PC-9 (cell line): ENCODE measurements around the gene SPTB. TPM values are rescaled to one million over a fixed set of nuclear protein-coding genes. Genes with fewer than 3 reads are reported as not detected.

Experiments used
- BruUV-seq: library from RNA; stranded (reverse); fragments of 400-500 nt; replicated peaks from 2 replicates; lab custom pipeline; 2021; lab: Mats Ljungman, UMichigan
- CTCF ChIA-PET: fragments of 300-600 bp; sonication (Branson Sonifier 250); formaldehyde crosslinking; loops from one replicate; lab custom pipeline; 2022; ENCODE audit warnings: antibody characterized with exemption; lab: Charles Lee
- POLR2A ChIA-PET: fragments of 300-600 bp; sonication (Branson Sonifier 250); formaldehyde crosslinking; loops from one replicate; lab custom pipeline; 2022; ENCODE audit warnings: antibody characterized with exemption; ENCODE audit not compliant: unreplicated experiment; lab: Charles Lee
- DNase-seq, 2 experiments: peaks; one replicate each; pipeline versions ENCODE4 v3.0.0 to v3.0.0-alpha.2; 2015 to 2022; ENCODE audit warnings: mixed read lengths in 1 of 2
- H2AFZ ChIP-seq: fragments of 200-600 bp; sonication (generic); 2 replicates; pipeline ENCODE4 v1.8.1; 2017; ENCODE audit warnings: antibody characterized with exemption
- H3F3A ChIP-seq: fragments of 200-600 bp; sonication (generic); 2 replicates; pipeline ENCODE4 v1.8.1; 2017; ENCODE audit warnings: antibody characterized with exemption, mild to moderate bottlenecking, low read depth; ENCODE audit not compliant: insufficient read depth
- H3K27ac ChIP-seq: fragments of 200-600 bp; sonication (generic); 2 replicates; pipeline ENCODE4 v1.6.1; 2016; ENCODE audit warnings: mixed run types
- H3K27me3 ChIP-seq: fragments of 200-600 bp; sonication (generic); 2 replicates; pipeline ENCODE4 v1.6.1; 2016; ENCODE audit warnings: low read depth, mixed run types; ENCODE audit not compliant: insufficient read depth
- H3K36me3 ChIP-seq: fragments of 200-600 bp; sonication (generic); 2 replicates; pipeline ENCODE4 v1.6.1; 2016; ENCODE audit warnings: low read depth, mixed run types
- H3K4me1 ChIP-seq: fragments of 200-600 bp; sonication (generic); replicated peaks from 2 replicates; pipeline ENCODE4 v1.6.1; 2016; ENCODE audit warnings: mixed run types; ENCODE audit not compliant: insufficient read depth
- H3K4me2 ChIP-seq: fragments of 200-600 bp; sonication (generic); 2 replicates; pipeline ENCODE4 v1.6.1; 2017; ENCODE audit warnings: mixed run types
- H3K4me3 ChIP-seq: fragments of 200-600 bp; sonication (generic); 2 replicates; pipeline ENCODE4 v1.6.1; 2016; ENCODE audit warnings: mixed run types
- H3K79me2 ChIP-seq: fragments of 200-600 bp; sonication (generic); 2 replicates; pipeline ENCODE4 v1.6.1; 2017; ENCODE audit warnings: low read depth, mixed run types
- H3K9me2 ChIP-seq: fragments of 200-600 bp; sonication (generic); 2 replicates; pipeline ENCODE4 v1.8.1; 2017; ENCODE audit warnings: mild to moderate bottlenecking; ENCODE audit not compliant: insufficient read depth
- H3K9me3 ChIP-seq: fragments of 200-600 bp; sonication (generic); 2 replicates; pipeline ENCODE4 v1.8.1; 2016; ENCODE audit warnings: low read depth; ENCODE audit not compliant: insufficient read depth
- H4K20me1 ChIP-seq: fragments of 200-600 bp; sonication (generic); 2 replicates; pipeline ENCODE4 v1.8.1; 2017; ENCODE audit not compliant: insufficient read depth
- CTCF ChIP-seq: fragments of 200-600 bp; sonication (generic); conservative IDR thresholded peaks from 2 replicates; pipeline ENCODE4 v1.6.1; 2017; ENCODE audit warnings: mixed run types, antibody characterized with exemption, mild to moderate bottlenecking, moderate library complexity
- EZH2 ChIP-seq: fragments of 200-600 bp; sonication (generic); IDR thresholded peaks from 2 replicates; pipeline ENCODE4 v1.8.0; 2017; ENCODE audit warnings: antibody characterized with exemption, low read depth
- intact Hi-C: fragments of 100-400 bp; cut with micrococcal nuclease; formaldehyde crosslinking; loops from one replicate; pipeline ENCODE4 v1.10.0; 2022; ENCODE audit not compliant: unreplicated experiment
- total RNA-seq: library from RNA; stranded (reverse); gene quantifications from 2 replicates; pipeline ENCODE4 v1.2.3, GENCODE V29; 2021

SPTB gene
- total RNA-seq, 1 experiment from 2014 or later: 0.50 TPM

- Histone ChIP-seq H3K4me2 (no peak overlapping the region), H3K27me3 (no peaks in the 10 kb centered on the region), H3K4me3 (no peak overlapping the region), H3K36me3 (peaks cover 10% of the 10 kb centered on the region; the same call in 1 of the 2 replicates), H3K27ac (no peak overlapping the region), H2AFZ (no peak overlapping the region), H3K4me1 (no peaks in the 10 kb centered on the region), H3K9me2 (no peaks in the 10 kb centered on the region), H3F3A (peaks cover 8% of the 10 kb centered on the region), H3K9me3 (no peaks in the 10 kb centered on the region), H4K20me1 (no peaks in the 10 kb centered on the region), H3K79me2 (no peaks in the 10 kb centered on the region)
- CTCF ChIA-PET: interaction anchor here (0.6 kb wide), 1 partner anchor 1194 kb away, joined by 3 read pairs; no protein-coding TSS in a partner anchor
- DNase-seq: no peak
- BruUV-seq: no TSS peak
- POLR2A ChIA-PET: no interaction called here
- intact Hi-C loops: no loop called here
- no peak for TF ChIP-seq EZH2
- no peak for TF ChIP-seq CTCF
Measured at GRCh38 chr14:64747327-64747726, 132.4 kb downstream of the SPTB start.

- TF ChIP-seq EZH2: no peak
- TF ChIP-seq CTCF: no peak
- Histone ChIP-seq H3F3A (peaks cover 8% of the 10 kb centered on the region), H3K4me2 (no peak overlapping the region), H4K20me1 (no peaks in the 10 kb centered on the region), H3K4me3 (no peak overlapping the region), H3K27ac (no peak overlapping the region), H3K27me3 (no peaks in the 10 kb centered on the region), H3K4me1 (no peaks in the 10 kb centered on the region), H3K9me2 (no peaks in the 10 kb centered on the region), H3K9me3 (no peaks in the 10 kb centered on the region), H2AFZ (no peak overlapping the region), H3K36me3 (peaks cover 10% of the 10 kb centered on the region; the same call in 1 of the 2 replicates), H3K79me2 (no peaks in the 10 kb centered on the region)
- BruUV-seq: no TSS peak
- intact Hi-C loops: no loop called here
- ChIA-PET POLR2A (no interaction called here), CTCF (interaction anchor here (0.6 kb wide), 1 partner anchor 146 kb away, joined by 4 read pairs; no protein-coding TSS in a partner anchor)
- no peak for DNase-seq
Measured at GRCh38 chr14:64746298-64747250, 133.1 kb downstream of the SPTB start.

- Histone ChIP-seq H3K4me1 (no peaks in the 10 kb centered on the region), H2AFZ (no peak overlapping the region), H3K36me3 (peaks cover 13% of the 10 kb centered on the region; the same call in 1 of the 2 replicates), H3K9me3 (no peaks in the 10 kb centered on the region), H3K27ac (no peak overlapping the region), H3K4me3 (no peak overlapping the region), H3K9me2 (no peaks in the 10 kb centered on the region), H4K20me1 (no peaks in the 10 kb centered on the region), H3K79me2 (no peaks in the 10 kb centered on the region), H3F3A (peaks cover 8% of the 10 kb centered on the region; the same call in 1 of the 2 replicates), H3K4me2 (no peak overlapping the region), H3K27me3 (no peaks in the 10 kb centered on the region)
- intact Hi-C loops: no loop called here
- POLR2A ChIA-PET: no interaction called here
- DNase-seq: no peak
- BruUV-seq: no TSS peak
- CTCF ChIA-PET: interaction anchor here (0.6 kb wide), 1 partner anchor 147 kb away, joined by 4 read pairs; no protein-coding TSS in a partner anchor
- no peak for TF ChIP-seq CTCF
- TF ChIP-seq EZH2: no peak
Measured at GRCh38 chr14:64745511-64746091, 134.1 kb downstream of the SPTB start.
